ENCODE results near the gene SMC1A. TPM values are rescaled to one million over a fixed set of nuclear protein-coding genes. Genes with fewer than 3 reads are reported as not detected.

Gene SMC1A
- total and polyA plus RNA-seq, 2 of the 8 experiments (the other 6 are each of a cell fraction or from before 2014, with no cell fraction given): 22.2 to 98.1 TPM

DNA sequence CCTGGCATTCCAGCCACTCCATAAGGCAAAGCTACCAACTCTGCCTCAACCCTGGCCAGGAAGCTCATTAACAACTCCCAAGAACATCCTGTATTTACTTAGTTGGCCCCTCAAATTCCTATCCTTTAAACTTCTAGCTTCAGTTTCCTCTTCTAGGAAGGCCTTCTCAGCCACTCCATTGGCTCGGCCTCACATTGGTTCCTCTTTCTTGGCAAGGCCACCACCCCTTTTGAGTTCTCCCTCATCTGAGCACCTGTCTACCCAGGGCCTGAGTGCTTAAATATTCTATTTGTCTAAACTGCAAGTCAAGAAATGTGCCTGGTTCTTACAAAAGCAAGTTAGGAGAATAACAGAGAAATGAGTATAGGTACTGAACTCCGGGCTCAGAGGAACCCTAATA lies 10.0 kb downstream of the SMC1A start (continued):
- no peak for TF ChIP-seq CHD7 (IDR thresholded peaks at IDR 0.05; ENCODE audit: insufficient replicate concordance, low read length)
- no peak for TF ChIP-seq EGR1 (IDR thresholded peaks at IDR 0.05; ENCODE audit: borderline replicate concordance, low read depth, low read length)
- TF ChIP-seq SP1 (IDR thresholded peaks at IDR 0.05; ENCODE audit: low read depth, low read length): no peak
- TF ChIP-seq FOSL1 (IDR thresholded peaks at IDR 0.05; ENCODE audit: insufficient read depth, low read depth, low read length): no peak
- TF ChIP-seq ASH2L (IDR thresholded peaks at IDR 0.05; ENCODE audit: low read length): no peak
- TF ChIP-seq EP300 (IDR thresholded peaks at IDR 0.05; ENCODE audit: borderline replicate concordance in 1 of 2, low read depth in 2 of 2, low read length in 2 of 2): no peak
- no peak for TF ChIP-seq BCL11A (IDR thresholded peaks at IDR 0.05; ENCODE audit: low read depth in 2 of 2, low read length in 2 of 2)
- TF ChIP-seq, protein P1, sequence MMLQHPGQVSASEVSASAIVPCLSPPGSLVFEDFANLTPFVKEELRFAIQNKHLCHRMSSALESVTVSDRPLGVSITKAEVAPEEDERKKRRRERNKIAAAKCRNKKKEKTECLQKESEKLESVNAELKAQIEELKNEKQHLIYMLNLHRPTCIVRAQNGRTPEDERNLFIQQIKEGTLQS (IDR thresholded peaks at IDR 0.05; ENCODE audit: insufficient read depth, low read depth, low read length): no peak
- no peak for TF ChIP-seq CBX5 (IDR thresholded peaks at IDR 0.05; ENCODE audit: low read depth, low read length)
